A549 (cell line): Measurements from ENCODE around the gene GRM5. TPM values are rescaled to one million over a fixed set of nuclear protein-coding genes. Genes with fewer than 3 reads are reported as not detected.
"Not testable (repeated sequence)": the region's sequence is repeated elsewhere in the genome, so short reads cannot be mapped to it uniquely, and the experiment has no call there.

Experiments used
- ATAC-seq, 2 experiments: fragments of 200-7000 bp in 1 of 2; fragments of >200 bp in 1 of 2; cut with Nextera tagmentation in 1 of 2; cut with Tn5 transposase in 1 of 2; 3 replicates each; pipeline versions ENCODE4 v1.8.0 to v1.9.1; 2018 to 2020; ENCODE audit warnings: mild to moderate bottlenecking in 1 of 2, moderate library complexity in 1 of 2
- CTCF ChIA-PET: fragments of 300-600 bp; sonication (Branson Sonifier 250); formaldehyde crosslinking; extraction: SDS; loops from one replicate; lab custom pipeline; 2021; ENCODE audit warnings: antibody characterized with exemption, inconsistent platforms; lab: Yijun Ruan, JAX
- POLR2A ChIA-PET: fragments of 350-600 bp; formaldehyde crosslinking; extraction: SDS; loops from one replicate; lab custom pipeline; 2021; ENCODE audit warnings: antibody characterized with exemption, inconsistent platforms; lab: Yijun Ruan, JAX
- DNase-seq, 2 experiments: peaks; one replicate each; pipeline versions ENCODE4 v3.0.0 to v3.0.0-alpha.2; 2011 to 2016; ENCODE audit warnings: low read depth in 1 of 2, low spot score in 1 of 2
- FAIRE-seq: peaks from 2 replicates; lab custom pipeline; 2011; peaks lifted over from hg19 to GRCh38; lab: Jason Lieb, UNC
- H3K27ac ChIP-seq, 2 experiments: fragments of >200 bp; sonication (Bioruptor Twin); formaldehyde crosslinking; 3 replicates each; pipeline ENCODE4 v1.5.1; 2016 to 2017
- H3K4me1 ChIP-seq: fragments of >200 bp; sonication (Bioruptor Twin); formaldehyde crosslinking; 3 replicates; pipeline ENCODE4 v1.6.1; 2016
- H3K4me2 ChIP-seq: fragments of >200 bp; sonication (Bioruptor Twin); formaldehyde crosslinking; 3 replicates; pipeline ENCODE4 v1.6.1; 2016
- H3K4me3 ChIP-seq: fragments of >200 bp; sonication (Bioruptor Twin); formaldehyde crosslinking; 3 replicates; pipeline ENCODE4 v1.5.1; 2016
- H3K9me3 ChIP-seq: fragments of >200 bp; sonication (Bioruptor Twin); formaldehyde crosslinking; 3 replicates; pipeline ENCODE4 v1.6.1; 2016
- BCL3 ChIP-seq: fragments of >200 bp; sonication (Bioruptor Twin); formaldehyde crosslinking; IDR thresholded peaks from 3 replicates; pipeline ENCODE4 v1.6.1; 2016
- BHLHE40 ChIP-seq: IDR thresholded peaks from 2 replicates; pipeline ENCODE4 v1.6.1; 2012; ENCODE audit warnings: low read depth, low read length, inconsistent platforms
- CBX2 ChIP-seq: fragments of 200-600 bp; sonication (generic); IDR thresholded peaks from 2 replicates; pipeline ENCODE4 v1.6.1; 2016; ENCODE audit warnings: low read depth, mild to moderate bottlenecking, borderline replicate concordance
- FOSB ChIP-seq: fragments of 250-450 bp; sonication (Bioruptor Pico); IDR thresholded peaks from 2 replicates; pipeline ENCODE4 v1.5.0; 2020; ENCODE audit warnings: mild to moderate bottlenecking, moderate library complexity
- FOSL2 ChIP-seq, 2 experiments: fragments of 450-650 bp in 1 of 2; fragments of >200 bp in 1 of 2; sonication (Bioruptor Twin) in 1 of 2; formaldehyde crosslinking; IDR thresholded peaks; 2 replicates each; pipeline versions ENCODE4 v1.5.0 to v1.6.1; 2016 to 2020; ENCODE audit warnings: mild to moderate bottlenecking in 1 of 2, moderate library complexity in 1 of 2
- FOXS1 ChIP-seq: fragments of 250-450 bp; sonication (Bioruptor Pico); IDR thresholded peaks from 2 replicates; pipeline ENCODE4 v1.5.0; 2020; ENCODE audit warnings: mild to moderate bottlenecking, moderate library complexity
- GATA3 ChIP-seq: IDR thresholded peaks from 2 replicates; pipeline ENCODE4 v1.6.1; 2012; ENCODE audit warnings: borderline replicate concordance
- HEYL ChIP-seq: fragments of 250-450 bp; sonication (Bioruptor Pico); IDR thresholded peaks from 2 replicates; pipeline ENCODE4 v1.8.0; 2021; ENCODE audit warnings: mild to moderate bottlenecking, moderate library complexity
- JUNB ChIP-seq: fragments of >200 bp; sonication (Bioruptor Twin); formaldehyde crosslinking; IDR thresholded peaks from 2 replicates; pipeline ENCODE4 v1.6.1; 2016
- MAFK ChIP-seq: fragments of 450-650 bp; IDR thresholded peaks from 2 replicates; pipeline ENCODE4 v1.6.1; 2014; ENCODE audit not compliant: partially characterized antibody
- MAX ChIP-seq: IDR thresholded peaks from 2 replicates; pipeline ENCODE4 v1.6.1; 2012
- NR3C1 ChIP-seq: fragments of >200 bp; sonication (Bioruptor Twin); formaldehyde crosslinking; IDR thresholded peaks from 3 replicates; pipeline ENCODE4 v1.6.1; 2017
- RFX5 ChIP-seq: fragments of 450-650 bp; IDR thresholded peaks from 2 replicates; pipeline ENCODE4 v1.7.1; 2014; ENCODE audit warnings: antibody characterized with exemption, mild to moderate bottlenecking, moderate library complexity
- TP53 ChIP-seq: fragments of 250-450 bp; sonication (Bioruptor Pico); IDR thresholded peaks from 2 replicates; pipeline ENCODE4 v1.5.0; 2021; ENCODE audit warnings: mild to moderate bottlenecking, moderate library complexity
- ZC3H11A ChIP-seq: fragments of 450-650 bp; IDR thresholded peaks from 2 replicates; pipeline ENCODE4 v1.6.1; 2014; ENCODE audit warnings: antibody characterized with exemption, mild to moderate bottlenecking
- ZNF302 ChIP-seq: fragments of 250-450 bp; sonication (Bioruptor Pico); IDR thresholded peaks from 2 replicates; pipeline ENCODE4 v1.9.0; 2021; ENCODE audit warnings: inconsistent platforms, mild to moderate bottlenecking, moderate library complexity
- WGBS: methylation state at CpG from one replicate; pipeline ENCODE4 v1.1.6; 2017; ENCODE audit errors: missing lambda C conversion rate; 5-methylcytosine and 5-hydroxymethylcytosine counted together
- polyA plus RNA-seq, 4 experiments: library from polyadenylated mRNA; depleted of rRNA in 3 of 4; stranded (reverse); fragments of >200 nt; fragmentation: RNase III in 1 of 4; extraction: RNeasy Plus Mini Kit Qiagen cat#74134 plus additional on column Dnase treatment in 1 of 4; gene quantifications; 2 replicates in 3 of 4; 3 replicates in 1 of 4; pipeline ENCODE4 v1.2.3, GENCODE V29; 2011 to 2017
- TF ChIP-seq, protein P1 (sequence below): fragments of >200 bp; sonication (Bioruptor Twin); formaldehyde crosslinking; IDR thresholded peaks from 2 replicates; pipeline ENCODE4 v1.6.1; 2016

Gene GRM5
- polyA plus RNA-seq, 2 of the 4 experiments (the other 2 are of a cell fraction), result 0.01 TPM; not detected in 1

GRCh38 chr11:88536616-88537265 lies 529.0 kb downstream of the GRM5 start:
- POLR2A ChIA-PET, result interaction anchor here (2.0 kb wide), 1 partner anchor 199 kb away, joined by 13 read pairs; the partner anchor contains the start of gene CTSC
- CTCF ChIA-PET, result interaction anchor here (1.1 to 8.6 kb wide), 5 partner anchors 15 to 520 kb away, joined by 3 to 64 read pairs (median 12); no protein-coding TSS in a partner anchor
- 62% methylated on average over 3 of the region's 3 CpGs for WGBS
- peak overlapping the region; percentile 39 for H3K4me2 ChIP-seq
- no peak overlapping the region for H3K4me3 ChIP-seq
- FAIRE-seq (peak; percentile 59), ATAC-seq (no peak), DNase-seq (no peak)
- peak overlapping the region; percentile 46 to 72; a peak in 5 of 6 replicates for H3K27ac ChIP-seq
- H3K4me1 ChIP-seq, result peaks cover 38% of the 10 kb centered on the region
- TF ChIP-seq MAX, result no peak
- TF ChIP-seq RFX5, result no peak
- no peaks in the 10 kb centered on the region; the same call in 2 of the 3 replicates for H3K9me3 ChIP-seq

GRCh38 chr11:88535916-88536547 lies 529.8 kb downstream of the GRM5 start:
- 4% methylated on average over 2 of the region's 2 CpGs for WGBS
- H3K4me2 ChIP-seq, result peak overlapping the region; percentile 39
- FAIRE-seq (peak; percentile 74), DNase-seq (peak; percentile 40 to 64), ATAC-seq (peak; percentile 95)
- H3K4me1 ChIP-seq, result peaks cover 38% of the 10 kb centered on the region
- TF ChIP-seq TP53 (no peak), MAFK (peak; percentile 45), BCL3 (no peak), ZC3H11A (no peak), NR3C1 (no peak), FOSL2 (IDR thresholded peaks at IDR 0.05) (peak; percentile 79), FOSL2 (CRISPR knock-in tag; IDR thresholded peaks at IDR 0.05) (peak; percentile 80), FOXS1 (CRISPR knock-in tag) (no peak), BHLHE40 (no peak), FOSB (CRISPR knock-in tag) (no peak), GATA3 (no peak), CBX2 (no peak), ZNF302 (CRISPR knock-in tag) (no peak), JUNB (peak; percentile 70), HEYL (no peak)
- TF ChIP-seq, protein P1, sequence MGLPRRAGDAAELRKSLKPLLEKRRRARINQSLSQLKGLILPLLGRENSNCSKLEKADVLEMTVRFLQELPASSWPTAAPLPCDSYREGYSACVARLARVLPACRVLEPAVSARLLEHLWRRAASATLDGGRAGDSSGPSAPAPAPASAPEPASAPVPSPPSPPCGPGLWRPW, result no peak
- no peaks in the 10 kb centered on the region; the same call in 2 of the 3 replicates for H3K9me3 ChIP-seq
- ChIA-PET POLR2A (no interaction called here), CTCF (interaction anchor here (0.7 to 8.6 kb wide), 6 partner anchors 8 to 519 kb away, joined by 3 to 64 read pairs (median 8); no protein-coding TSS in a partner anchor)
- H3K27ac ChIP-seq, result peak overlapping the region; percentile 65 to 72
- no peak overlapping the region for H3K4me3 ChIP-seq

DNA sequence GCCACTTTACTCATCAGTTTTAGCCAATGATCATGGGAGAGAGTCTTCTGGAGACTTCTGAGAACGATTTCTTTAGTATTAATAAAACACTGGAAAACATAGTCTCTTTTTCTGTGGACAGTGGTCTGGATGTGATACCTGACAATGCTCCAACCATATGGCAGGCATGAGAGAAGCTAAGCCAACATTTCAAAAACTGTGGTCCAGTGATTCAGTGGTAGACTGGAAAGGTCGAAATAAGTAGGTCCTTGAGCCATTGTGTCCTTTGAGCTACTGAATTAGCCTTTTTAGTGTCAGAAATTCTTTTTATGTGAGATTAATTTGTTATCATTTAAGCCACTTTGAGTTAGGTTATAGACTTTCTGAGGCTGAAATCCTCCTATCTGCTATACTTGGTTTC lies 530.5 kb downstream of the GRM5 start:
- Histone ChIP-seq H3K4me2 (peak overlapping the region; percentile 39; the same call in 2 of the 3 replicates), H3K9me3 (no peaks in the 10 kb centered on the region; the same call in 2 of the 3 replicates), H3K27ac (peak overlapping the region; percentile 55 to 65), H3K4me3 (no peak overlapping the region), H3K4me1 (peaks cover 38% of the 10 kb centered on the region)
- 56% methylated on average over 2 of the region's 2 CpGs for WGBS
- TF ChIP-seq ZNF302 (CRISPR knock-in tag) (no peak), MAFK (no peak)
- ATAC-seq, result no peak
- CTCF ChIA-PET, result interaction anchor here (0.7 to 1.4 kb wide), 4 partner anchors 9 to 519 kb away, joined by 3 to 4 read pairs (median 4); no protein-coding TSS in a partner anchor
- no peak for DNase-seq
- POLR2A ChIA-PET, result no interaction called here
- FAIRE-seq, result no peak

DNA sequence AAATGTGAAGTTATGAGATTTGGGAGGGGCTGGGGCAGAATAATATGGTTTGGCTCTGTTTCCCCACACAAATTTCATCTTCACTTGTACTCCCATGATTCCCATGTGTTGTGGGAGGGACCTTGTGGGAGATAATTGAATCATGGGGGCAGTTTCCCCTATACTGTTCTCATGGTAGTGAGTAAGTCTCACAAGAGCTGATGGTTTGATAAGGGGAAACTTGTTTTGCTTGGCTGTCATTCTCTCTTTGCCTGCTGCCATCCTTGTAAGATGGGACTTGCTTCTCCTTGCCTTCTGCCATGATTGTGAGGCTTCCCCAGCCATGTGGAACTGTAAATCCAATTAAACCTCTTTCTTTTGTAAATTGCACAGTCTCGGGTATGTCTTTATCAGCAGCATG lies 531.1 kb downstream of the GRM5 start:
- WGBS, result 86% methylated on average over 1 of the region's 1 CpG
- CTCF ChIA-PET, result interaction anchor here (0.8 to 1.2 kb wide), 2 partner anchors 9 to 13 kb away, joined by 3 read pairs; no protein-coding TSS in a partner anchor
- peak overlapping the region in 1 of 2 experiments; percentile 55; a peak in 2 of 6 replicates for H3K27ac ChIP-seq

More for the DNA sequence above, 531.1 kb downstream of the GRM5 start:
- H3K9me3 ChIP-seq, H3K4me3 ChIP-seq, ATAC-seq, FAIRE-seq, H3K4me2 ChIP-seq, DNase-seq, POLR2A ChIA-PET: not testable (repeated sequence)
- H3K4me1 ChIP-seq, result peaks cover 38% of the 10 kb centered on the region
